A673 (cell line): ENCODE data around the gene SLC22A9.
"Not testable (repeated sequence)": the region's sequence is repeated elsewhere in the genome, so short reads cannot be mapped to it uniquely, and the experiment has no call there.

Source experiments
- CTCF ChIP-seq: fragments of 300-800, 200-600 bp; sonication (generic); conservative IDR thresholded peaks from 2 replicates; pipeline ENCODE4 v1.5.1; 2017; ENCODE audit warnings: low read depth, mild to moderate bottlenecking, antibody characterized with exemption, low read length, moderate library complexity, mixed read lengths
- EZH2 ChIP-seq: fragments of 200-600 bp; sonication (generic); IDR thresholded peaks from 2 replicates; pipeline ENCODE4 v1.6.1; 2017; ENCODE audit warnings: borderline replicate concordance, low read depth, mild to moderate bottlenecking, mixed read lengths, antibody characterized with exemption, low read length; ENCODE audit not compliant: poor library complexity, severe bottlenecking

GRCh38 chr11:63335089-63335488, 34.5 kb upstream of the SLC22A9 start:
- TF ChIP-seq CTCF, EZH2: not testable (repeated sequence)
